ENCODE results near the gene FRMD8. TPM values are rescaled to one million over a fixed set of nuclear protein-coding genes. Genes with fewer than 3 reads are reported as not detected.

Gene FRMD8
- total RNA-seq, 1 experiment from 2014 or later: 24.8 TPM

DNA sequence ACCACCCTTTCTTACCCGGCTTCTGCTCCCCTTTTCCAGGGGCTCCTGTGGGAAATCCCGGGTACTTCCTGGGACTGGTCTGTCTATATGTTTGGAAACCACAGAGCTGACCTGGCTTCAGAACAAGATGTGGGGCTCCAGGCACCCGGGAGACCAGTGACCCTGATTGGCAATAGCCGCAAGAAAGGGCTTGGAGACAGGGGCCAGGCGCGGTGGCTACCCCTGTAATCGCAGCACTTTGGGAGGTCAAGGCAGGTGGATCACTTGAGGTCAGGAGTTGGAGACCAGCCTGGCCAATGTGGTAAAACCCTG lies 33.0 kb downstream of the FRMD8 start:
- in situ Hi-C loops (cut with HindIII; ENCODE audit: low pct_unique_long_range_greater_than_20kb, low sequenced_read_pairs): no loop called here
- DNase-seq (ENCODE audit: low read depth): no peak

DNA sequence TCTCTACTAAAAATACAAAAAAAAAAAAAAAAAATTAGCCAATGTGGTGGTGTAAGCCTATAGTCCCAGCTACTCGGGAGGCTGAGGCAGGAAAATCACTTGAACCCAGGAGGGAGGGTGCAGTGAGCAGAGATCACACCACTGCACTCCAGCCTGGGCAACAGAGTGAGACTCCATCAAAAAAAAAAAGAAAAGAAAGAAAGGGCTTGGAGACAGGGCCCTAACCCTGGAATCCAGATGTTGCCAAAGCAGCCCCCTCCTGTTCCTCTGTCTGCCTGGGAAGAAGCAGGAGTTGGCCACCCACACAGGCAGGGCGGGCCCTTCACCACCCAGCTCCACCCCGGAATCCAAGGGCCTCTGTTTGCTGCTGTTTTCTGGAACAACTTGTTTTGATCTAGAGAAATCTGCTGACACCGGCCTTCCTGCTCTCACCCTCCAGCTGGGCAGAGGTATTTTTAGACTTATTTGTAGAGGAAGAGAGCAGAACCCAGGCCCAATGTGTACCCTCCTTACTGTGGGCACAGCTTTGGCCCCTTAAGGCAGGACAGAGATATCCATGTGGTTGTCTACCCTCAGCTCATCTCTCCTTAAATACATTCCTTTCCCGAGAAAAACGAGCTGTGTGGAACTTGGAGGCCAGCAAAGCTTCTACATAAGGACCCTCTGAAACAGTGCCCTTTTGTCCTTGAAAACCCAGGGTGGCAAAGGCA lies 33.5 kb downstream of the FRMD8 start:
- in situ Hi-C loops (cut with HindIII; ENCODE audit: low pct_unique_long_range_greater_than_20kb, low sequenced_read_pairs): no loop called here
- peak; percentile 86 for DNase-seq (ENCODE audit: low read depth)

DNA sequence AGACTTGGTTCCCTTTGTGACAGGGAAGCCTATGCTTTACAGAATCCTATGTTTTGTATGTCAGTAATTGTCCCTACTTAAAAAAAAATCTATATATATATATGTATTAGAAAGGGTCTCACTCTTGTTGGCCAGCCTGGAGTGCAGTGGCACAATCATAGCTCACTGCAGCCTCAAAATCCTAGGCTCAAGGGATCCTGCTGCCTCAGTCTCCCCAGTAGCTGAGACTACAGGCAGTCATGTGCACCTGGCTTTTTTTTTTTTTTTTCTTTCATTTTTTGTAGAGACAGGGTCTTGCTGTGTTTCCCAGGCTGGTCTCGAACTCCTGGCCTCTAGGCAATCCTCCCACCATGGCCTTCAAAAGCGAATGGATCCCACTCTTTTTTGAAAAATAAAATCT lies 34.1 kb downstream of the FRMD8 start:
- no peak for DNase-seq (ENCODE audit: low read depth)
- in situ Hi-C loops (cut with HindIII; ENCODE audit: low pct_unique_long_range_greater_than_20kb, low sequenced_read_pairs): no loop called here

DNA sequence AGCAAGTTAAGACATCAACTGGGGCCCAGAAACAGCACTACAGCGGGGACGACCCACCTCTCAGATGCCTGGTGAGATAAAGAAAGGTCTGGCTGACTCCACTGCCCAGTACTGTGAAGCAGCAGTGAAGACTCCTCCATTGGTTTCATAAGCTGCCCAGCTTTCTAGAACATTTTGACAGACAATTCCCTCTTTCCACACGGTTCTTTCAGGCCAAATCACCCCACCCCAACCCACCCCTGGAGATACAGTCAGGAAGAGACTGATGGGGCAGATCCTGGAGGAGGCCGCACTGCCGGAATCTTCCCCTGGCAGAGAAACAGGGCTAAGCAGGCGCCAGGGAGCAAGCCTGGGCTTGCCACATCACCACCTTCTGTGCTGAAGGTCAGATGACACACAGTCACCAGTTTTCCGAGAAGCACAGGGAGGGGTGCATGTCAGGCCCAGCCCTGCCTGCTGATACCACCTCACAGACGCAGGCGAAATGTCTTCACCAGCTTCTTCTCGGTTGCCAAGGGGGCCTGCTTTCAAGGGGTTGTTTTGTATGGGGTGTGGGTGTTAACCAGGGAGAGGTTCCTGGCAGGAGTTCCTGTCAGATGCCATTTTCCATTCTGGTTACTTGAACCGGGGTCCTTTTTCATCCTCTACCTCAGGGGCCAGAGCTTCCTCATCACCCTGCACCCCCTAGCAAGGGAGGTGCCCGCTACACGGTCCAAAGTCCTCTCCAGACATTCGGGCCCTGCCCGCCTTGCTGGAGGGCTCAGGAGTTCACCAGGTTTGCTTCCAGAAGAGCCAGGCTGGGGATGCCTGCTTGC lies 34.7 kb downstream of the FRMD8 start:
- peak; percentile 96 for DNase-seq (ENCODE audit: low read depth)
- in situ Hi-C loops (cut with HindIII; ENCODE audit: low pct_unique_long_range_greater_than_20kb, low sequenced_read_pairs): no loop called here

DNA sequence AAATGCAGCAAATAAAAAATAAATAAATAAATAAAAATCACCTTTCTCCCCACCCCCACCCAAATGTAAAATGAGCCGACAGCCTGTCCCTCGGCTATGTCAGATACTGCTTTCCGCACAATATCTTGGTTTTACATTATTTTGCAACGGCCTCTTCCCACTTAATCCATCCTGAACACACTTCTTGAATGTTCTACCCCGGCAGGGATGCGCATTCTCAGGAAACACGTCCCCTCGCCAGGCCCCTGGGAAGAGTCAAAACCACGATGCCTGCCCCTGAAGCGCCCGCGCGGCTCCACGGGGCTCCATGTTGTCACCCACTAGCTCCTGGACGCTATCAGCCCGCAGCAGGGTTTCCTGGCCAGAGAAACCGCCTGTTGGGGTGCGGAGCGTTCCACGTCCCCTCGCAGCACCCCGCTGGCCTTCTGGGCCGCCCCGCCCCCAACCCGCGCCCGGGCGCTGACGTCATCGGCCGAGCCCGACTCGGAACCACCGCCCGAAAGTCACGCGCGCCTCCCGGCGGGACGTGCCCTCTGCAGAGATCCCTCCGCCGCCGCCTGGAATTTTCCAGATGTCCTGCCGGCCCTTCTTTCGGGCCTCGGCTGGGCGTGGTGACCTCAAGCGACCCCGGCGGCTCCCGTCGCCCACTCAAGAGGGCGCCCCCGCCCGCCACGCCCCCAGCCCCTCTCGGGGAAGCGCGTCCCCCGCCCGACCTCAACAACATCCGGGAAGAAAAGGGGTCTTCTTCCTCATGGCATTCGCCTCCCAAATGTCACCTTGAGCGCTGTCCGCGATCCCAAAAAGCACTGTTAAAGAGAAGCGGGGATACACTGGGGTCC lies 35.6 kb downstream of the FRMD8 start:
- peak; percentile 87 for DNase-seq (ENCODE audit: low read depth)
- in situ Hi-C loops (cut with HindIII; ENCODE audit: low pct_unique_long_range_greater_than_20kb, low sequenced_read_pairs): no loop called here

DNA sequence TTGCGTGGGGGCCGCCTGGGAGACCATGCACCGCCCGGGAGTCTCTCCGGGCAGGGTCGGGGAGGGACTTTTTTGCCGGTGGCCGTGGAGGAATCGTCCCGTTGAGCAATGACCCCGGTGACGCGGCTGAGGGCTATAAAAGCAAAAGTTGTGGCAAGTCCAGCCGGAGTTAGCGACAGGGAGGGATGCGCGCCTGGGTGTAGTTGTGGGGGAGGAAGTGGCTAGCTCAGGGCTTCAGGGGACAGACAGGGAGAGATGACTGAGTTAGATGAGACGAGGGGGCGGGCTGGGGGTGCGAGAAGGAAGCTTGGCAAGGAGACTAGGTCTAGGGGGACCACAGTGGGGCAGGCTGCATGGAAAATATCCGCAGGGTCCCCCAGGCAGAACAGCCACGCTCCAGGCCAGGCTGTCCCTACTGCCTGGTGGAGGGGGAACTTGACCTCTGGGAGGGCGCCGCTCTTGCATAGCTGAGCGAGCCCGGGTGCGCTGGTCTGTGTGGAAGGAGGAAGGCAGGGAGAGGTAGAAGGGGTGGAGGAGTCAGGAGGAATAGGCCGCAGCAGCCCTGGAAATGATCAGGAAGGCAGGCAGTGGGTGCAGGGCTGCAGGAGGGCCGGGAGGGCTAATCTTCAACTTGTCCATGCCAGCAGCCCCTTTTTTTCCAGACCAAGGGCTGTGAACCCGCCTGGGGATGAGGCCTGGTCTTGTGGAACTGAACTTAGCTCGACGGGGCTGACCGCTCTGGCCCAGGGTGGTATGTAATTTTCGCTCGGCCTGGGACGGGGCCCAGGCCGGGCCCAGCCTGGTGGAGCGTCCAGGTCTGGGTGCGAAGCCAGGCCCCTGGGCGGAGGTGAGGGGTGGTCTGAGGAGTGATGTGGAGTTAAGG lies 36.4 kb downstream of the FRMD8 start, which contains the start of gene NEAT1:
NEAT1 (plus strand) TSS at position 166 of the 883 bp plus-strand sequence.
- in situ Hi-C loops (cut with HindIII; ENCODE audit: low pct_unique_long_range_greater_than_20kb, low sequenced_read_pairs): no loop called here
- peak; percentile 89 for DNase-seq (ENCODE audit: low read depth)

DNA sequence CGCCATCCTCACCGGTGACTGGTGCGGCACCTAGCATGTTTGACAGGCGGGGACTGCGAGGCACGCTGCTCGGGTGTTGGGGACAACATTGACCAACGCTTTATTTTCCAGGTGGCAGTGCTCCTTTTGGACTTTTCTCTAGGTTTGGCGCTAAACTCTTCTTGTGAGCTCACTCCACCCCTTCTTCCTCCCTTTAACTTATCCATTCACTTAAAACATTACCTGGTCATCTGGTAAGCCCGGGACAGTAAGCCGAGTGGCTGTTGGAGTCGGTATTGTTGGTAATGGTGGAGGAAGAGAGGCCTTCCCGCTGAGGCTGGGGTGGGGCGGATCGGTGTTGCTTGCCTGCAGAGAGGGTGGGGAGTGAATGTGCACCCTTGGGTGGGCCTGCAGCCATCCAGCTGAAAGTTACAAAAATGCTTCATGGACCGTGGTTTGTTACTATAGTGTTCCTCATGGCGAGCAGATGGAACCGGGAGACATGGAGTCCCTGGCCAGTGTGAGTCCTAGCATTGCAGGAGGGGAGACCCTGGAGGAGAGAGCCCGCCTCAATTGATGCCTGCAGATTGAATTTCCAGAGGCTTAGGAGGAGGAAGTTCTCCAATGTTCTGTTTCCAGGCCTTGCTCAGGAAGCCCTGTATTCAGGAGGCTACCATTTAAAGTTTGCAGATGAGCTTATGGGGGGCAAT lies 37.2 kb downstream of the FRMD8 start:
- in situ Hi-C loops (cut with HindIII; ENCODE audit: low pct_unique_long_range_greater_than_20kb, low sequenced_read_pairs): no loop called here
- peak; percentile 45 for DNase-seq (ENCODE audit: low read depth)

DNA sequence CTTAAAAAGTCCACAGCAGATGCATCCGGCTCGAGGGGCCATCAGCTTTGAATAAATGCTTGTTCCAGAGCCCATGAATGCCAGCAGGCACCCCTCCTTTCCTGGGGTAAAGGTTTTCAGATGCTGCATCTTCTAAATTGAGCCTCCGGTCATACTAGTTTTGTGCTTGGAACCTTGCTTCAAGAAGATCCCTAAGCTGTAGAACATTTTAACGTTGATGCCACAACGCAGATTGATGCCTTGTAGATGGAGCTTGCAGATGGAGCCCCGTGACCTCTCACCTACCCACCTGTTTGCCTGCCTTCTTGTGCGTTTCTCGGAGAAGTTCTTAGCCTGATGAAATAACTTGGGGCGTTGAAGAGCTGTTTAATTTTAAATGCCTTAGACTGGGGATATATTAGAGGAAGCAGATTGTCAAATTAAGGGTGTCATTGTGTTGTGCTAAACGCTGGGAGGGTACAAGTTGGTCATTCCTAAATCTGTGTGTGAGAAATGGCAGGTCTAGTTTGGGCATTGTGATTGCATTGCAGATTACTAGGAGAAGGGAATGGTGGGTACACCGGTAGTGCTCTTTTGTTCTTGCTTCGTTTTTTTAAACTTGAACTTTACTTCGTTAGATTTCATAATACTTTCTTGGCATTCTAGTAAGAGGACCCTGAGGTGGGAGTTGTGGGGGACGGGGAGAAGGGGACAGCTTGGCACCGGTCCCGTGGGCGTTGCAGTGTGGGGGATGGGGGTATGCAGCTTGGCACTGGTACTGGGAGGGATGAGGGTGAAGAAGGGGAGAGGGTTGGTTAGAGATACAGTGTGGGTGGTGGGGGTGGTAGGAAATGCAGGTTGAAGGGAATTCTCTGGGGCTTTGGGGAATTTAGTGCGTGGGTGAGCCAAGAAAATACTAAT lies 38.0 kb downstream of the FRMD8 start:
- peak; percentile 43 for DNase-seq (ENCODE audit: low read depth)
- in situ Hi-C loops (cut with HindIII; ENCODE audit: low pct_unique_long_range_greater_than_20kb, low sequenced_read_pairs): no loop called here

DNA sequence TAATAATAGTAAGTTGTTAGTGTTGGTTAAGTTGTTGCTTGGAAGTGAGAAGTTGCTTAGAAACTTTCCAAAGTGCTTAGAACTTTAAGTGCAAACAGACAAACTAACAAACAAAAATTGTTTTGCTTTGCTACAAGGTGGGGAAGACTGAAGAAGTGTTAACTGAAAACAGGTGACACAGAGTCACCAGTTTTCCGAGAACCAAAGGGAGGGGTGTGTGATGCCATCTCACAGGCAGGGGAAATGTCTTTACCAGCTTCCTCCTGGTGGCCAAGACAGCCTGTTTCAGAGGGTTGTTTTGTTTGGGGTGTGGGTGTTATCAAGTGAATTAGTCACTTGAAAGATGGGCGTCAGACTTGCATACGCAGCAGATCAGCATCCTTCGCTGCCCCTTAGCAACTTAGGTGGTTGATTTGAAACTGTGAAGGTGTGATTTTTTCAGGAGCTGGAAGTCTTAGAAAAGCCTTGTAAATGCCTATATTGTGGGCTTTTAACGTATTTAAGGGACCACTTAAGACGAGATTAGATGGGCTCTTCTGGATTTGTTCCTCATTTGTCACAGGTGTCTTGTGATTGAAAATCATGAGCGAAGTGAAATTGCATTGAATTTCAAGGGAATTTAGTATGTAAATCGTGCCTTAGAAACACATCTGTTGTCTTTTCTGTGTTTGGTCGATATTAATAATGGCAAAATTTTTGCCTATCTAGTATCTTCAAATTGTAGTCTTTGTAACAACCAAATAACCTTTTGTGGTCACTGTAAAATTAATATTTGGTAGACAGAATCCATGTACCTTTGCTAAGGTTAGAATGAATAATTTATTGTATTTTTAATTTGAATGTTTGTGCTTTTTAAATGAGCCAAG lies 38.9 kb downstream of the FRMD8 start:
- in situ Hi-C loops (cut with HindIII; ENCODE audit: low pct_unique_long_range_greater_than_20kb, low sequenced_read_pairs): no loop called here
- peak; percentile 64 for DNase-seq (ENCODE audit: low read depth)

DNA sequence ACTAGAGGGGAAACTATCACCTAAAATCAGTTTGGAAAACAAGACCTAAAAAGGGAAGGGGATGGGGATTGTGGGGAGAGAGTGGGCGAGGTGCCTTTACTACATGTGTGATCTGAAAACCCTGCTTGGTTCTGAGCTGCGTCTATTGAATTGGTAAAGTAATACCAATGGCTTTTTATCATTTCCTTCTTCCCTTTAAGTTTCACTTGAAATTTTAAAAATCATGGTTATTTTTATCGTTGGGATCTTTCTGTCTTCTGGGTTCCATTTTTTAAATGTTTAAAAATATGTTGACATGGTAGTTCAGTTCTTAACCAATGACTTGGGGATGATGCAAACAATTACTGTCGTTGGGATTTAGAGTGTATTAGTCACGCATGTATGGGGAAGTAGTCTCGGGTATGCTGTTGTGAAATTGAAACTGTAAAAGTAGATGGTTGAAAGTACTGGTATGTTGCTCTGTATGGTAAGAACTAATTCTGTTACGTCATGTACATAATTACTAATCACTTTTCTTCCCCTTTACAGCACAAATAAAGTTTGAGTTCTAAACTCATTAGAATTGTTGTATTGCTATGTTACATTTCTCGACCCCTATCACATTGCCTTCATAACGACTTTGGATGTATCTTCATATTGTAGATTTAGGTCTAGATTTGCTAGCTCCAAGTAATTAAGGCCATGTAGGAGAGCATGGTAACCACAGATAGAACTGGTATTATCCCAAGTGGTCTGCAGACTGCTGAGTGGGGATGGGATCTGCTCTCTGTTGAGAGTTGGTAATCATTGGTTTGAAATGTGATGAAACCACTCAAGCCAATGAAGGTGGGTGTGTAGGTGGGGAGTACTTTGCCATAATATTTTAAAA lies 39.8 kb downstream of the FRMD8 start:
- peak; percentile 53 for DNase-seq (ENCODE audit: low read depth)
- in situ Hi-C loops (cut with HindIII; ENCODE audit: low pct_unique_long_range_greater_than_20kb, low sequenced_read_pairs): no loop called here

DNA sequence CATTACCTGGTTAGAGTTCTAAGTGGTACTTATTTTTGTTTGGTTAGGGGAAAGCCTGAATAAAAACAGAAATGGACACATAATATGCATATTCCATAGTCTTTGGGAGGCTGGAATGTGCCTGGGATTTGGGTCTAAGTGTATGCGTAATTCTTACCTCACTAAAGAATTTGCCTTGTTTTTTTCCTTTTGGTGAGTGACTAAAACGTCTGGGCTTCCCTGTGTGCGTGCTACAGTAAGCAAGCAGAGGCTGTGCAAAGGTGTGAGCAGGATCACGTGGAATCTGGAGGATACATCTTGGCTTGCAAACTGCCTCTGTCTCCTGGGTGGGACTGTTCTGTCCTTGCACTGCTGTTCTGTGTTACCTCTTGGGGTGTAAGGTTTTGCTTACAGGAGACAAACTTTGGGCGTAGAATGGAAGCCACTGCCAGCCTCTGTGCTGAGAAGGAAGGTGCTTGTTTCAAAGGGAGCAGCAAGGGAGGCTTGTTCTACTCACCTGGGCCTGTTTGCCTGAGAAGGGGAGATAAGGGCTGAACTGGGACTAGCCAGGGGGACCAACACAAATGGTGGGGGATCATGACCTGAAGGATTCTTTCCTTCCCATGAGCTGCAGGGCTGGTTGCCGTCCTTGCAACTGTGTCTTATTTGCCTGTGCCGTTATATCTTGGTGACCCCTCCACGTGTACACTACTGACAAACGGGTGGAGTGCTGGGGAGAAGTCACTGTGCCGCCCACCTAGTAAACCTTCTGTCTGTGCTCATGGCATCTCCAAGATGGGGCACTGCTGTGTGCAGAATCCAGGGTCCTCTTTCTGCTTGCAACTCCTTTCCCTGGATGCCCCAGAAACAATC lies 40.6 kb downstream of the FRMD8 start:
- peak; percentile 66 for DNase-seq (ENCODE audit: low read depth)
- in situ Hi-C loops (cut with HindIII; ENCODE audit: low pct_unique_long_range_greater_than_20kb, low sequenced_read_pairs): no loop called here

DNA sequence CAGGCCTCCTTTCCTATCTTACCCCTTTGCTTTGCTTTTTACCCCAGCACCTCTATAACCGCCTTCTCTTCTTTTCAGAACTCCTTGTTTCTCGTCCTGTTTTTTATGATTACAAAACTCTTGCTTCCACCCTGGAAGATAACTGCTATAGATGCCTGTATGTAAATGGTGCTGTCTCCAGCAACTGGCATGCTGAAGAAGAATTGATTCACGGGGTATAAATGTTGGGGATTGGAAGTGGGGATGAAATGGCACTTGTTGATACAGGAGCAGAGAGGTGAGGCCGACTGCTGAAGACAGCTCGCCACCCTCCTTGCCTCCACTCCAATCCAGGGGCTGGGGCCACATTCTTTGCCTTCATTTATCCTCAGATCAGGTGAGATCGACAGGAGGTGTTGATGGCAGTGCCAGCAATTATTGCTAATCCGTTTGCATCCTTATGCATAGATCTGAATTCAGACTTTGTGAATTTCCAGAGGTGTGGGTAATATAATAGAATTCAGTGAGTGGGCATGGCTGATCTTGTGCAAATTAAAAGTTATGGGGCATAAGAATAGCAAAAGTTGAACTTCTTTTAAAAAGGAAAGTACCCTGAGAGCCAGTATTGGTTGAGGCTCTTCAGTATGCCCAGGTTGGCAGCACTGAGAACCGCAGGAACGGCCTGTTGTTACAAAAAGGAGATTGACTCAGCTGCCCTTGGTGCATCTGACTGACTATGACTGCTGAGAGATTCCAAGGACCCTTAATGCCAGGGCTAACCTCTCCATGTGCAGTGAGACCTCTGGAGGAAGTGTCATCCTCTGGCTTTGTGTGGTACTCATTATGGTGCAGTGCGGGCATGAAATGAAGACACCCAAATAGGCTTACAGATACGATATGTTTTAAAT lies 41.5 kb downstream of the FRMD8 start:
- in situ Hi-C loops (cut with HindIII; ENCODE audit: low pct_unique_long_range_greater_than_20kb, low sequenced_read_pairs): no loop called here
- DNase-seq (ENCODE audit: low read depth): peak; percentile 69

DNA sequence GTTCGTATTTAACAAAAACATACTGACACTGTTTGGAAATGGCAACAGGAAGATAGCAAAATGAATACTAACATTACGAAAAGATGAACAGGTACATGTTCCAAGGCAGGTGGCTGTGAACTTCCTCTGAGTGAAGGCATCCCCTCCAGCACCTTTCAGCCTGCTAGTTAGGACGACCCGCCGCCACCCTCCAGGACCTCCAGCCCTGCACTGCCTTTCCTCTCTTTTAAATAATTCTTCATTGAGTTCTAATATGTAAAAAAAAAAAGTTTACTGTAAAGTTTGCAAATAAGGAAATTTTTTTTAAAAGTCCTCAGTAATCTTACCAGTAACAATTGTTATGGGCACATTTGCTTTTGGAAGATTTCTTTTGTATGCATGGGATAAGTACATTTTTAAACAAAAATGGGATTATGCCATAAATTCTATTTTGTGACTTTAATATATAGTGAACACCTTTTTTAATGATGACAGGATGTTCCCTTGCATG lies 42.2 kb downstream of the FRMD8 start:
- no peak for DNase-seq (ENCODE audit: low read depth)
- in situ Hi-C loops (cut with HindIII; ENCODE audit: low pct_unique_long_range_greater_than_20kb, low sequenced_read_pairs): no loop called here

Data from Caki2 (cell line).